Caco-2 (cell line): ENCODE measurements around the gene GNAQ. TPM values are rescaled to one million over a fixed set of nuclear protein-coding genes. Genes with fewer than 3 reads are reported as not detected.
"Not testable (repeated sequence)": the region's sequence is repeated elsewhere in the genome, so short reads cannot be mapped to it uniquely, and the experiment has no call there.

Experiments used
- BruUV-seq: library from RNA; stranded (reverse); fragments of 400-500 nt; replicated peaks from 2 replicates; lab custom pipeline; 2021; lab: Mats Ljungman, UMichigan
- CTCF ChIA-PET: fragments of 300-600 bp; sonication (Branson Sonifier 250); formaldehyde crosslinking; loops from one replicate; lab custom pipeline; 2022; ENCODE audit warnings: antibody characterized with exemption; lab: Charles Lee
- POLR2A ChIA-PET: fragments of 300-600 bp; sonication (Branson Sonifier 250); formaldehyde crosslinking; loops from one replicate; lab custom pipeline; 2022; ENCODE audit warnings: antibody characterized with exemption; lab: Charles Lee
- DNase-seq, 2 experiments: peaks; one replicate each; pipeline versions ENCODE4 v3.0.0 to v3.0.0-alpha.2; 2020 to 2022
- H3K27me3 ChIP-seq: replicated peaks from 2 replicates; pipeline ENCODE4 v1.6.0; 2011; ENCODE audit warnings: low read length; ENCODE audit not compliant: control insufficient read depth, insufficient read depth
- H3K36me3 ChIP-seq: 2 replicates; pipeline ENCODE4 v1.5.1; 2011; ENCODE audit warnings: low read length; ENCODE audit not compliant: control insufficient read depth, insufficient read depth
- H3K4me1 ChIP-seq: fragments of 250-450 bp; sonication (Bioruptor Pico); 2 replicates; pipeline ENCODE4 v1.5.1; 2020; ENCODE audit warnings: mild to moderate bottlenecking
- H3K4me3 ChIP-seq: 2 replicates; pipeline ENCODE4 v1.5.1; 2011; ENCODE audit warnings: low read depth, mild to moderate bottlenecking, control low read depth, low read length
- H3K9me3 ChIP-seq: fragments of 250-450 bp; sonication (Bioruptor Pico); 2 replicates; pipeline ENCODE4 v1.5.1; 2020; ENCODE audit warnings: mild to moderate bottlenecking, moderate library complexity
- H3K27ac Mint-ChIP-seq: one replicate; pipeline ENCODE4 v1.8.0; 2022; ENCODE audit warnings: mixed read lengths; ENCODE audit not compliant: unreplicated experiment
- H3K27me3 Mint-ChIP-seq: one replicate; pipeline ENCODE4 v1.8.0; 2022; ENCODE audit warnings: mixed read lengths; ENCODE audit not compliant: insufficient read depth, unreplicated experiment
- H3K36me3 Mint-ChIP-seq: one replicate; pipeline ENCODE4 v1.8.0; 2022; ENCODE audit warnings: mild to moderate bottlenecking, mixed read lengths; ENCODE audit not compliant: insufficient read depth, unreplicated experiment
- H3K4me1 Mint-ChIP-seq: one replicate; pipeline ENCODE4 v1.8.0; 2022; ENCODE audit warnings: low read depth, mixed read lengths; ENCODE audit not compliant: unreplicated experiment
- H3K4me3 Mint-ChIP-seq: one replicate; pipeline ENCODE4 v1.8.0; 2022; ENCODE audit warnings: mild to moderate bottlenecking, moderate library complexity, mixed read lengths; ENCODE audit not compliant: unreplicated experiment
- H3K9me3 Mint-ChIP-seq: one replicate; pipeline ENCODE4 v1.8.0; 2022; ENCODE audit warnings: mixed read lengths; ENCODE audit not compliant: unreplicated experiment
- CTCF ChIP-seq, 2 experiments: fragments of 200-600 bp in 1 of 2; IDR thresholded peaks; 1 replicate in 1 of 2; 2 replicates in 1 of 2; pipeline versions ENCODE4 v1.5.1 to v1.8.0; 2011 to 2022; ENCODE audit warnings: antibody characterized with exemption in 1 of 2, control low read depth in 1 of 2, inconsistent platforms in 1 of 2, low read depth in 1 of 2, low read length in 1 of 2, mild to moderate bottlenecking in 1 of 2, moderate library complexity in 1 of 2; ENCODE audit not compliant: insufficient read depth in 1 of 2, severe bottlenecking in 1 of 2, unreplicated experiment in 1 of 2
- intact Hi-C: fragments of 100-400 bp; cut with micrococcal nuclease; formaldehyde crosslinking; loops from one replicate; pipeline ENCODE4 v1.10.0; 2022; ENCODE audit not compliant: unreplicated experiment
- total RNA-seq: library from RNA; stranded (reverse); gene quantifications from 2 replicates; pipeline ENCODE4 v1.2.3, GENCODE V29; 2022

The GNAQ gene
- total RNA-seq, 1 experiment from 2014 or later: 10.1 TPM

- BruUV-seq, H3K4me1 ChIP-seq, H3K9me3 ChIP-seq, H3K27me3 ChIP-seq, POLR2A ChIA-PET, H3K36me3 ChIP-seq, intact Hi-C loops, H3K4me1 Mint-ChIP-seq, H3K4me3 ChIP-seq, H3K4me3 Mint-ChIP-seq, H3K36me3 Mint-ChIP-seq, H3K27me3 Mint-ChIP-seq, H3K27ac Mint-ChIP-seq, CTCF ChIA-PET, DNase-seq: not testable (repeated sequence)
- H3K9me3 Mint-ChIP-seq: peaks cover 10% of the 10 kb centered on the region
Measured at GRCh38 chr9:77860953-77861352, 170.7 kb downstream of the GNAQ start.

- no peaks in the 10 kb centered on the region for H3K27me3 Mint-ChIP-seq
- POLR2A ChIA-PET: no interaction called here
- intact Hi-C loops: loop anchor here (10.0 kb wide), 1 partner anchor 57 kb away; no protein-coding TSS in a partner anchor
- no peak overlapping the region for H3K27ac Mint-ChIP-seq
- TF ChIP-seq CTCF (IDR thresholded peaks at IDR 0.05; ENCODE audit: insufficient read depth in 1 of 2, low read depth in 1 of 2, low read length in 1 of 2, severe bottlenecking in 1 of 2, unreplicated experiment in 1 of 2): no peak
- no peaks in the 10 kb centered on the region for H3K36me3 Mint-ChIP-seq
- Histone ChIP-seq H3K36me3 (no peaks in the 10 kb centered on the region), H3K4me1 (no peaks in the 10 kb centered on the region), H3K9me3 (no peaks in the 10 kb centered on the region), H3K27me3 (no peaks in the 10 kb centered on the region), H3K4me3 (no peak overlapping the region)
- BruUV-seq: no TSS peak
- no peak overlapping the region for H3K4me3 Mint-ChIP-seq
- CTCF ChIA-PET: no interaction called here
- peaks cover 8% of the 10 kb centered on the region for H3K4me1 Mint-ChIP-seq
- H3K9me3 Mint-ChIP-seq: no peaks in the 10 kb centered on the region
- no peak for DNase-seq
Measured at GRCh38 chr9:77857513-77858259, 173.9 kb downstream of the GNAQ start.

- no peak overlapping the region for H3K4me3 ChIP-seq
- Mint-ChIP-seq H3K27ac (no peak overlapping the region), H3K4me3 (no peak overlapping the region), H3K36me3 (no peaks in the 10 kb centered on the region), H3K4me1 (peaks cover 8% of the 10 kb centered on the region), H3K9me3 (no peaks in the 10 kb centered on the region), H3K27me3 (no peaks in the 10 kb centered on the region)
- no peak for TF ChIP-seq CTCF (IDR thresholded peaks at IDR 0.05; ENCODE audit: insufficient read depth in 1 of 2, low read depth in 1 of 2, low read length in 1 of 2, severe bottlenecking in 1 of 2, unreplicated experiment in 1 of 2)
- H3K4me1 ChIP-seq: no peaks in the 10 kb centered on the region
- no peaks in the 10 kb centered on the region for H3K36me3 ChIP-seq
- CTCF ChIA-PET: no interaction called here
- BruUV-seq: no TSS peak
- H3K27me3 ChIP-seq: no peaks in the 10 kb centered on the region
- intact Hi-C loops: loop anchor here (10.0 kb wide), 1 partner anchor 58 kb away; no protein-coding TSS in a partner anchor
- POLR2A ChIA-PET: no interaction called here
- DNase-seq: no peak
- no peaks in the 10 kb centered on the region for H3K9me3 ChIP-seq
Measured at GRCh38 chr9:77856615-77857014, 175.0 kb downstream of the GNAQ start.
